ENCODE measurements around the gene SEC24D. TPM values are rescaled to one million over a fixed set of nuclear protein-coding genes. Genes with fewer than 3 reads are reported as not detected.

Gene SEC24D
- total RNA-seq, 1 donor from 2014 or later: 65.9 TPM

DNA sequence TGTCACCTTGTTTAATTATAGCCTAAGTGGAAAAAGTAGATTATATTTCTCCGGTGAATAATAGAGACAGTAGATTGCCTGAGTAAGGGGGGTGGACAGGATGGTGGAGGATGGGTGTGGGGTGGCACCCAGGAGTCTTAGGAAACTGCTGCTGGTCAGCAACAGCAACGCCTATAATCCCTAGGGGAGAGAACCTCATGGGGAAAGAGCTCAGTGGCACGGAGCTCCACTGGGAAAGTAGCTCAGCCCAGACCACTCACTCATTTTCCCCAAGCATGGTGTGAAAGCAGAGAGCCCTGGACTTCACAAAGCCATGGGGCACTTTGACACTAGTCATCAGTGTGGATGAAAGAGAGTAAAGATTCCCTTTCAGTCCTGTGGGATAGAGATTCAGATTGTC is 119.6 kb downstream of the SEC24D start:
- DNase-seq: no peak

DNA sequence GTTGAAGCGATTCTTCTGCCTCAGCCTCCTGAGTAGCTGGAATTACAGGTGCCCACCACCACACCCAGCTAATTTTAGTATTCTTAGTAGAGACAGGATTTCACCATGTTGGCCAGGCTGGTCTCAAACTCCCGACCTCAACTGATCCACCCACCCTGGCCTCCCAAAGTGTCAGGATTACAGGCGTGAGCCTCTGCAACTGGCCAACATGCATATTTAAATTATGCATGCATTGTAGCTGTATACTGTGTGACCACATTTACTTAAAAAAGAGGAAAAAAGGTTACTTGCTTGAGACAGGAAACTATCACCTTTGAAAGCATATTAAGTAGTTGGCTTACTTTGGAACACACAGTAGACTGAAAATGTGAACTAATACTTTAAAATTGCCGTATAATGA is 121.2 kb downstream of the SEC24D start:
- no peak for DNase-seq

DNA sequence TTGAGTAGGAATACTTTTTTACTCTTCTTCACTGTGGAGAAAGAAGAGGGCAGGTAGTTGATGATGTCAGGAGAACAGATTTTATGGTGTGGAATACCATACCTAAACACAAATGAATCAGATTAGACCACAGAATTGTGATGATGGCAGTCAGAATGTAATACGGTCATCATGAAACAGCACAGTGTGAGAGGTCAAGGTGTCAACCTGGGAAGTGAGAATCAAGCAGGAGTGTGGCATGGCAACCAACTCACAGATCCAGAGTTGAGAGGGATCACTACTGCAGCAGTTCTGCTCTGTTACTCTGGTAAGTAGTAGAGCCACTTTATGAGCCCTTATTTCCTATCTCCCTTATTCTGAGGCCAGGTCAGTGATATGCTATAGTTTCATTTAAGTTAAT is 123.1 kb downstream of the SEC24D start:
- DNase-seq: no peak

DNA sequence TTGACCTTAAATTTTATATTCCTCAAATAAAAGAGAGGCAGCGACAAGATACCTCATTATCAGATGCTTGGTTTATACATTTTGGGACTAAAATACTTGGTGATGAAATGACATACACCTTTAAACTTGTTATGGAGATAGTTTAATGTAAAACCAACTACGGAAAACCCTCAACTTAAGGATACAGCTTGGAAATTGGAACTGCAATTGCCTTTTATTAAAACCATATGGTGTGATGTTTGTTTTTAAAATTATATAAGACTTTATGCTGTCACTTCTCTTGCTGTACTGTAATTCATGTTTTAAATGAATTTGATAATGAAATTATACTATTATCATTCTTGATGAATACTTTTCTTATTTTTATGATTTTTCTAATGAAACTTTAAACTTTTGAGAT is 124.9 kb downstream of the SEC24D start:
- DNase-seq: no peak

DNA sequence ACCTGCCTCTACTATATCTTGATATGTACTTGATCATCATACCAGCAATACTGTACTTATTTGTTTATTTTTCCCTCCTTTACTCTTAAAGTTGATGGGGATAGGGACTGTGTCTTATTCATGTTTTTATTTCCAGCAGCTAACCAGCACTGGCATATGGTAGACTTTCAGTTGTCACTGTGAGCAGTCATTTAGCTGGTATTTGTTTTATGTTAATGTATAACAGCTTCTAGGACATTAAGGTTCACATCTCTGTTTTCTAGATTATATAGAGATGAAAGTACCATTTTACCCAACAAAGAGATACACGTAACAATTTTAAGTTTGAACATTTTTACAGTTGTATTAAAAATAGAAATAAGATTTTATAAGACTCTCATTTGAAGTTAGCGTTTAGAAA is 132.8 kb downstream of the SEC24D start:
- no peak for DNase-seq

GRCh38 chr4:118684873-118685811 is 150.8 kb downstream of the SEC24D start, which contains the start of gene METTL14:
METTL14 (plus strand) TSS chr4:118685392; CDS start chr4:118685535, 143 bp downstream.
- peak; percentile 97 for DNase-seq

- DNase-seq: no peak
These were observed 152.4 kb downstream of the SEC24D start for GRCh38 chr4:118683513-118683912.

- peak; percentile 11 for DNase-seq
These were observed 153.0 kb downstream of the SEC24D start for GRCh38 chr4:118682928-118683327.

DNA sequence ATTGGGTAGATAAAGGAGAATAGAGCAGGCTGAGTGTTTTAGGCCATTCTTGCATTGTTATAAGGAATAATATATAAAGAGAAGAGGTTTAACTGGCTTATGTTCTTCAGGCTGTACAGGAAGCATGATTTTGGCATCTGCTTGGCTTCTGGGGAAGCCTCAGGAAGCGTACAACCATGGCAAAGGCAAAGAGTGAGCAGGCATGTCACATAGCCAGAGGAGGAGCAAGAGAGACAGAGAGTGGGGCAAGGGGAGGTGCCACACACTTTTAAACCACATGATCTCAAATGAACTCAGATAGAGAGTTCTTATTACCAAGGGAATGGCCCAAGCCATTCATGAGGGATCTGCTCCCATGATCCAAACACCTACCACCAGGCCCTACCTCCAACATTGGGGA is 155.1 kb downstream of the SEC24D start:
- no peak for DNase-seq

GRCh38 chr4:118676128-118676527 is 159.8 kb downstream of the SEC24D start:
- no peak for DNase-seq

Other genes starting within 250 kb of the SEC24D start
- gene METTL14, start 150.7 kb downstream of the SEC24D start, total RNA-seq: 61.3 TPM
- gene SYNPO2, start 52.7 kb upstream of the SEC24D start, total RNA-seq: 111 TPM

All from tongue (tissue), 2 donors.